AG10803 (cell line): Measurements from ENCODE around the gene SLC30A4.
"Not testable (repeated sequence)": the region's sequence is repeated elsewhere in the genome, so short reads cannot be mapped to it uniquely, and the experiment has no call there.

Source experiments
- DNase-seq: peaks from one replicate; pipeline ENCODE4 v3.0.0; 2010; ENCODE audit warnings: low read depth
- H3K4me3 ChIP-seq: 2 replicates; pipeline ENCODE4 v1.5.1; 2011; ENCODE audit warnings: mild to moderate bottlenecking, low read length, control low read depth
- TF ChIP-seq, protein P1 (sequence below): conservative IDR thresholded peaks from 2 replicates; pipeline ENCODE4 v1.5.1; 2011; ENCODE audit warnings: mild to moderate bottlenecking, low read length, control low read depth, inconsistent platforms

SLC30A4 gene

DNA sequence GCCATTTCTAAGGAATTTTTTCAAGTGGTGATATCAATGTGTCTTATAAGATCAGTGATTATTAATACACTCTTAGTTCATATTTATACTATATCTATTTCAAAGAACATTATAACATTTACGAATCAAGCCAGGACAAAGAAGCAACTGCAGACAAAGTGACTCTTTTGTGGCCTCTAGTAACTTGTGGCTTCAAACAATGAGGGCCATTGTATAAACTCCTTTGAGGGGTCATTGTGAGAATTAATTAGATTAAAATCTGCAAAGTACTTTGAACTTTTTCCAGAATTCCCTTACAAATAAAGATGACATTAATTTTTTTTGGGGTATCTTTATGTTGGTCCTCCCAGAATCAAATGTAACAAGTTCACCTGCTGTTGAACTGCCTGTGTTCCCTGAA lies 12.3 kb upstream of the SLC30A4 start:
- TF ChIP-seq, protein P1, sequence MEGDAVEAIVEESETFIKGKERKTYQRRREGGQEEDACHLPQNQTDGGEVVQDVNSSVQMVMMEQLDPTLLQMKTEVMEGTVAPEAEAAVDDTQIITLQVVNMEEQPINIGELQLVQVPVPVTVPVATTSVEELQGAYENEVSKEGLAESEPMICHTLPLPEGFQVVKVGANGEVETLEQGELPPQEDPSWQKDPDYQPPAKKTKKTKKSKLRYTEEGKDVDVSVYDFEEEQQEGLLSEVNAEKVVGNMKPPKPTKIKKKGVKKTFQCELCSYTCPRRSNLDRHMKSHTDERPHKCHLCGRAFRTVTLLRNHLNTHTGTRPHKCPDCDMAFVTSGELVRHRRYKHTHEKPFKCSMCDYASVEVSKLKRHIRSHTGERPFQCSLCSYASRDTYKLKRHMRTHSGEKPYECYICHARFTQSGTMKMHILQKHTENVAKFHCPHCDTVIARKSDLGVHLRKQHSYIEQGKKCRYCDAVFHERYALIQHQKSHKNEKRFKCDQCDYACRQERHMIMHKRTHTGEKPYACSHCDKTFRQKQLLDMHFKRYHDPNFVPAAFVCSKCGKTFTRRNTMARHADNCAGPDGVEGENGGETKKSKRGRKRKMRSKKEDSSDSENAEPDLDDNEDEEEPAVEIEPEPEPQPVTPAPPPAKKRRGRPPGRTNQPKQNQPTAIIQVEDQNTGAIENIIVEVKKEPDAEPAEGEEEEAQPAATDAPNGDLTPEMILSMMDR = no peak
- no peak overlapping the region for H3K4me3 ChIP-seq
- no peak for DNase-seq

DNA sequence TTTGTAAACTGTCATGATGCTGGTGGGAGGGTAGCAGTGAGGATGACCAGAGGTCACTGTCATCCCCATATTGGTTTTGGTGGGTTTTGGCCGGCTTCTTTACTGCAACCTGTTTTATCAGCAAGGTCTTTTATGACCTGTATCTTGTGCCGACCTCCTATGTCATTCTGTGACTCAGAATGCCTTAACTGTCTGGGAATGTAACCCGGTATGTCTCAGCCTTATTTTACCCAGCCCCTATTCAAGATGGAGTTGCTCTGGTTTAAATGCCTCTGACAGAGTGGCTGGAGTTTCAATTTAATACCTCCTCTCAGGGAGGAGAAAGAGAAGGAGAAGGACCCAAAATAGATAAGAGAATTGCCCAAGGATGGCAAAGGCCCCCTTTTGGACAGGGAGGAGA lies 10.3 kb upstream of the SLC30A4 start:
- peak; percentile 9 for DNase-seq

DNA sequence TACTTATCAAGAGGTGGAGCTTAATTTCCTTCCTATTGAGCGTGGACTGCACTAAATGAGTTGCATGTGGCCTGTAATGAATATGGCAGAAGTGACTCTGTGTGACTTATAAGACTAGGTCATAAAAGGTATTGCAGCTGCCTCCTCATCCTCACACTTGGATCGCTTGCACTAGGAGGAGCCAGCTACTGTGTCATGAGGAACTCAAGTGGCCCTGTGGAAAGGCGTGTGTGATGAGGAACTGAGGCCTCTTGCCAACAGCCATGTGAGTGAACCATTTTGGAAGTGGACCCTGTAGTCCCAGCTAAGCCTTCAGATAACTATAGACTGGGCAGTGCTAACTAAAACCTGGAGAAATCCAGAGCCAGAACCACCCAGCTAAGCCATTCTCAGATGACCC lies 7.1 kb upstream of the SLC30A4 start:
- TF ChIP-seq, protein P1 = no peak
- H3K4me3 ChIP-seq = no peak overlapping the region
- no peak for DNase-seq

More for the DNA sequence above, 10.3 kb upstream of the SLC30A4 start:
- H3K4me3 ChIP-seq = not testable (repeated sequence)

DNA sequence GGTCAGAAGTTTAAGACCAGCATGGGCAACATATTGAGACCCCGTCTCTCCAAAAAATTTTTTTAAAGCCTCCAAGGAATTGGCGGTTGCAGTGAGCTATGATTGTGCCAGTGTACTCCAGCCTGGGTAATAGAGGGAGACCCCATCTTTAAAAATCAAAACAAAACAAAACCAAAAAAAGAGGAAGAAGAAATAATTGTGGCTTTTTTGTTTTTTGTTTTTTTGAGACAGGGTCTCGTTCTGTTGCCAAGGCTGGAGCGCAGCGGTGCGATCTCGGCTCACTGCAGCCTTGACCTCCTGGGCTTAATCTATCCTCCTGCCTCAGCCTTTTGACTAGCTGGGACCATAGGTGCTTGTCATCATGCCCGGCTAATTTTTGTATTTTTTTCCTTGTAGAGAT lies 4.5 kb upstream of the SLC30A4 start:
- H3K4me3 ChIP-seq = no peak overlapping the region
- no peak for DNase-seq
- TF ChIP-seq, protein P1 = no peak

DNA sequence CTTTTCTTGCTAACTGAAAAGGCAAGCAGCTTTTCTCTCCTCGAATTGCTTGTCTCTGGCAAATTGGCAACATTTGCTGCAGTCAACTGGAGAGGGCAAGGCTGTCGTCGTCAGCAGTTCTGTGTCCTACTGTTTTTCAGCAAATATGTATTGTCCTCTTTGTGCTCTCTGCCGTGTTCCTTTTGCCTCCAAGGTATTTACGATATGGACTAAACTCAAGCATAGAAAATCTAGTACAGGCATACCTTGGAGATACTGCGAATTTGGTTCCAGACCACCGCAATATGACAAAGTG lies 558 bp upstream of the SLC30A4 start:
- TF ChIP-seq, protein P1 = no peak
- H3K4me3 ChIP-seq = peak overlapping the region; percentile 79
- peak; percentile 36 for DNase-seq

DNA sequence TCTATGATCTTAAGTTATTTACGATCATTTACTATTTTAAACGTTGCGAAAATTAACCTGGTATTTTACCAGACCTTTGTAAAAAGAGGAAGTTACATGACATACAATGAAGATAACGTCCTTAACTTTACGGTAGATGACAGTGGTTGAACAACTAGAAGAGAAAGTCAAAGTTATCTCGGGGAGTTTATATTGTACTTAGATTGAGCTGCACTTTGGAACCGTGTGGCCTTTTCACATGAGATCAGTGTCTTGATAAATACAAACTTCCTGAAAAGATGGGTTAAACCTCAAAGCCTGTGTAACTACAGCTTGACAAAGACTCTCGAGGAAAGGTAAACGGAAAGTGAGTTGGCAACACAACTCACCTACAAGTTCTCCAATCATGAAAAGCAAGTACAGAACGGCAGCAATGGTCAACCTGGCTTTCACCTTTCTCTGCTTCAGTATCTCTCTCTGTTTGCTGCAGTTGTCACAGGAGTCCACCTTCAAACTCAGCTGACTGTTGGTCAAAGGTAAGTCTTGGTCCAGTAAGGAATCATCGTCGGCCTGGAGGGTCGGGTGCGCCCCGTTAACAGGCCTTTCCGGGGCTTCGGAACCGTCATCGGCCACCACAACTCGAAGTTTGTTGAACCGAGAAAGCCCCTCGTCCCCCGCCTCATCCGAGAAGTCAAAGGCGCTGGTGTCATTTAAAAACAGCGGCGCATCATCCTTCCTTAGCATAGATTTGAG lies 793 bp downstream of the SLC30A4 start:
- DNase-seq = no peak
- TF ChIP-seq, protein P1 = no peak
- peak overlapping the region; percentile 79 for H3K4me3 ChIP-seq

DNA sequence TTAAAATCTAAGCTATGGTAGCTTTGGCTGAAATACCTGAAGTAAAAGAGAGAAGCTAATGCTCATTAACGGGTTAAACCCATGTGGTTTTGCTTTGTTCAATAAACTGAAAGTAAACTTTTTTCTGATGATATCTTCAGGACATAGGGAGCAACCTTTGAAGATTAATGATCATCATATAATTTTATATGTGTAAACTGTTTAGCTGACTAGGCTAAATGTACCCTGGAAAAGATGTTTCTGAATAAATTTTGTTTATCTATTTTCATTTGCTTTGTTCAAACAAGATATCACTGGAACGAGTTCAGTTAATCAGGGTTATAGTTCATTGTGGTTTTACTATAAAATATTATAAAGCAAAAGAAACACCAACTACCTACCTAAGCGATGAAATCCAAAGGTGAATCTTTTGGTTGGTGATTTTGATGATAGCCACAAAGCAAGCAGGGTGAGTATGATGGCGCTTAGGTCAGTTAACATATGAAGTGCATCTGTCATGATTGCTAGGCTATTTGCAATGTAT lies 11.7 kb downstream of the SLC30A4 start:
- no peak overlapping the region for H3K4me3 ChIP-seq
- no peak for DNase-seq
- TF ChIP-seq, protein P1 = no peak

DNA sequence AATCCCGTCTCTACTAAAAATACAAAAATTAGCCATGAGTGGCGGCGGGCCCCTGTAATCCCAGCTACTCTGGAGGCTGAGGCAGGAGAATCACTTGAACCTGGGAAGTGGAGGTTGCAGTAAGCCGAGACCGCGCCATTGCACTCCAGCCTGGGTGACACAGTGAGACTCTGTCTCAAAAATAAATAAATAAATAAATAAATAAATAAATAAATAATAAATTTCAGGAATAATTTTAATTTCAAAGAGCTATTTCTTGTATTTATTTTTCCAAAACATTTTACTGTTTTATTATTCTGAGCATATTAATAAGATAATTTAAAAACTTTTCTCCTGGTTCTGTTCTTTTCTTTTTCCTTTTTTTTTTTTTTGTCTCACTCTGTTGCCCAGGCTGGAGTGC lies 15.4 kb downstream of the SLC30A4 start:
- DNase-seq, H3K4me3 ChIP-seq: not testable (repeated sequence)
